ENCODE results near the gene MYL9. TPM values are rescaled to one million over a fixed set of nuclear protein-coding genes. Genes with fewer than 3 reads are reported as not detected.

MYL9 gene
- total and polyA plus RNA-seq, 2 donors (not counting 3 experiments of a cell fraction or from before 2014, with no cell fraction given), result 41.7 to 116 TPM

DNA sequence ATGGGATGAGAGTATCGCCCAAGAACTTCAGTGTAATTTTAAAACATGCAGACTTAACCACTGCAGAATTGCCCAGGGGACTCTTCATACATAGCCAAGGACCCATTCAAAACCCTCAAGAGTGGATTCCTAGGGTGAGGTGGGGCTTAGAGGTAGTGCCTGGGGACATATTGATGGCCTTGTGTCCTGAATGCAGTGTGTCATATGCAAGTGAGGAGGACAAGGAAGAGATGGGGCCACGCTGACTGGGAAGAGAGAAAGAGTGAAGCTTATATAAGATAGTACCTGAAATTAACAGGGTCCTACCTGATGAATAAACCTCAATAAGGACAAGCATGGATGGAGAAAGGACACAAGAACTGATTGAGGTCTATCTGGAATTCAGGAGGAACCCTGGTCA, 13.9 kb downstream of the MYL9 start:
- no peaks in the 10 kb centered on the region for H3K9me3 ChIP-seq (replicated peaks; ENCODE audit: control insufficient read depth, insufficient read depth, low read length)
- H3K4me3 ChIP-seq (replicated peaks in 1 of 3; ENCODE audit: insufficient read depth in 1 of 3, low read depth in 1 of 3, low read length in 3 of 3), result no peak overlapping the region
- TF ChIP-seq FOS (IDR thresholded peaks at IDR 0.05; ENCODE audit: borderline replicate concordance, insufficient read depth, low read length) (no peak), GATA2 (IDR thresholded peaks at IDR 0.05; ENCODE audit: insufficient read depth, insufficient read length, low read depth, low read length) (no peak), POLR2A (IDR thresholded peaks at IDR 0.05; ENCODE audit: low read depth, low read length) (no peak)
- TF ChIP-seq, protein P1, sequence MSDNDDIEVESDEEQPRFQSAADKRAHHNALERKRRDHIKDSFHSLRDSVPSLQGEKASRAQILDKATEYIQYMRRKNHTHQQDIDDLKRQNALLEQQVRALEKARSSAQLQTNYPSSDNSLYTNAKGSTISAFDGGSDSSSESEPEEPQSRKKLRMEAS (IDR thresholded peaks at IDR 0.05; ENCODE audit: insufficient read depth, insufficient read length), result no peak
- no peak overlapping the region for H2AFZ ChIP-seq (ENCODE audit: low read depth, low read length)
- no TSS peak for BruUV-seq (replicated peaks)
- H4K20me1 ChIP-seq (replicated peaks; ENCODE audit: control insufficient read depth, extremely low read depth, insufficient read depth, low read length), result no peaks in the 10 kb centered on the region
- H3K9me1 ChIP-seq (replicated peaks; ENCODE audit: control insufficient read depth, extremely low read depth, insufficient read depth, low read length), result no peaks in the 10 kb centered on the region
- H3K4me2 ChIP-seq (ENCODE audit: insufficient read depth, low read length), result no peak overlapping the region
- peaks cover 2% of the 10 kb centered on the region for H3K4me1 ChIP-seq (ENCODE audit: control insufficient read depth, extremely low read depth, insufficient read depth, low read length)
- no peaks in the 10 kb centered on the region for H3K36me3 ChIP-seq (ENCODE audit: control insufficient read depth in 2 of 2, extremely low read depth in 1 of 2, insufficient read depth in 2 of 2, low read length in 2 of 2)
- no peak overlapping the region for H3K9ac ChIP-seq (replicated peaks; ENCODE audit: extremely low read depth, insufficient read depth, low read length)
- no peaks in the 10 kb centered on the region for H3K27me3 ChIP-seq (ENCODE audit: control insufficient read depth in 2 of 2, insufficient read depth in 2 of 2, low read length in 2 of 2)
- FAIRE-seq (no peak), DNase-seq (ENCODE audit: low read depth, low spot score) (no peak)
- POLR2A ChIA-PET, result no interaction called here
- CTCF ChIA-PET, result no interaction called here
- intact Hi-C loops (cut with micrococcal nuclease), result loop anchor here (10.0 kb wide), 1 partner anchor 310 kb away; a partner anchor contains a TSS
- dilution Hi-C loops (cut with MboI; ENCODE audit: extremely low pct_ligation_motif_present, low sequenced_read_pairs), result no loop called here
- H3K27ac ChIP-seq (ENCODE audit: insufficient read depth, low read depth, low read length), result no peak overlapping the region
- no peaks in the 10 kb centered on the region for H3K79me2 ChIP-seq (ENCODE audit: control insufficient read depth, insufficient read depth, low read length)

DNA sequence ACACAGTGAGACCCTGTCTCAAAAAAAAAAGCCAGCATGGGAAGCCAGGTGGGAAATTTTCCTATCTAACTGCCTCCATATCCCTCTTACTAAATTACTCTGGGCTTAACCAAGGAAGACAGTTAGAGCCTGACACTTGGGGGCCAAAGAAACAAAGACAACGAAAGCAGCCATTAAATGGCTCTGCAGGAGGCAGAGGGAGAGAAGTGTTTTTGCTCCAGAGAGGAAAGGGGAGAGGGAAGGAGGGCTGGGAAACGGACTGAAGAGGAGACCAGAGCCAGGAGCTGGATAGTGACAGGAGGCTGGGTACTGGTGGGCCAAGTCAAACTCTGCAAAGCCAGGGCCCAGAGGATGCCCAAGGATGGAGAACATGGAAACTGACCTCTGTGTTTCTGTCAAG, 21.4 kb downstream of the MYL9 start:
- no TSS peak for BruUV-seq (replicated peaks)
- no peak overlapping the region for H3K27ac ChIP-seq (ENCODE audit: insufficient read depth, low read depth, low read length)
- no peak overlapping the region for H2AFZ ChIP-seq (ENCODE audit: low read depth, low read length)
- H3K4me2 ChIP-seq (ENCODE audit: insufficient read depth, low read length), result no peak overlapping the region
- no peak for FAIRE-seq
- H4K20me1 ChIP-seq (replicated peaks; ENCODE audit: control insufficient read depth, extremely low read depth, insufficient read depth, low read length), result no peaks in the 10 kb centered on the region
- dilution Hi-C loops (cut with MboI; ENCODE audit: extremely low pct_ligation_motif_present, low sequenced_read_pairs), result no loop called here
- H3K4me3 ChIP-seq (replicated peaks in 1 of 3; ENCODE audit: insufficient read depth in 1 of 3, low read depth in 1 of 3, low read length in 3 of 3), result no peak overlapping the region
- H3K4me1 ChIP-seq (ENCODE audit: control insufficient read depth, extremely low read depth, insufficient read depth, low read length), result no peaks in the 10 kb centered on the region
- H3K27me3 ChIP-seq (ENCODE audit: control insufficient read depth in 2 of 2, insufficient read depth in 2 of 2, low read length in 2 of 2), result no peaks in the 10 kb centered on the region
- no peaks in the 10 kb centered on the region for H3K9me1 ChIP-seq (replicated peaks; ENCODE audit: control insufficient read depth, extremely low read depth, insufficient read depth, low read length)
- H3K9ac ChIP-seq (replicated peaks; ENCODE audit: extremely low read depth, insufficient read depth, low read length), result no peak overlapping the region
- ChIA-PET POLR2A (no interaction called here), CTCF (no interaction called here)
- no peak for DNase-seq (ENCODE audit: low read depth, low spot score)
- TF ChIP-seq EZH2 (IDR thresholded peaks at IDR 0.05; ENCODE audit: borderline replicate concordance, low read depth, low read length, severe bottlenecking) (no peak), MYC (IDR thresholded peaks at IDR 0.05; ENCODE audit: low read depth, low read length) (no peak), FOS (IDR thresholded peaks at IDR 0.05; ENCODE audit: borderline replicate concordance, insufficient read depth, low read length) (no peak), GATA2 (IDR thresholded peaks at IDR 0.05; ENCODE audit: insufficient read depth, insufficient read length, low read depth, low read length) (no peak), POLR2AphosphoS5 (IDR thresholded peaks at IDR 0.05; ENCODE audit: insufficient read depth, low read depth, low read length) (no peak), POLR2A (IDR thresholded peaks at IDR 0.05; ENCODE audit: low read depth, low read length) (no peak)
- no peaks in the 10 kb centered on the region for H3K36me3 ChIP-seq (ENCODE audit: control insufficient read depth in 2 of 2, extremely low read depth in 1 of 2, insufficient read depth in 2 of 2, low read length in 2 of 2)
- intact Hi-C loops (cut with micrococcal nuclease), result no loop called here
- H3K9me3 ChIP-seq (replicated peaks; ENCODE audit: control insufficient read depth, insufficient read depth, low read length), result no peaks in the 10 kb centered on the region
- no peaks in the 10 kb centered on the region for H3K79me2 ChIP-seq (ENCODE audit: control insufficient read depth, insufficient read depth, low read length)
